ENCODE results near the gene SERINC2. TPM values are rescaled to one million over a fixed set of nuclear protein-coding genes. Genes with fewer than 3 reads are reported as not detected.
"Not testable (repeated sequence)": the region's sequence is repeated elsewhere in the genome, so short reads cannot be mapped to it uniquely, and the experiment has no call there.

Gene SERINC2
- total RNA-seq, 1 donor from 2014 or later, result 2.4 TPM

DNA sequence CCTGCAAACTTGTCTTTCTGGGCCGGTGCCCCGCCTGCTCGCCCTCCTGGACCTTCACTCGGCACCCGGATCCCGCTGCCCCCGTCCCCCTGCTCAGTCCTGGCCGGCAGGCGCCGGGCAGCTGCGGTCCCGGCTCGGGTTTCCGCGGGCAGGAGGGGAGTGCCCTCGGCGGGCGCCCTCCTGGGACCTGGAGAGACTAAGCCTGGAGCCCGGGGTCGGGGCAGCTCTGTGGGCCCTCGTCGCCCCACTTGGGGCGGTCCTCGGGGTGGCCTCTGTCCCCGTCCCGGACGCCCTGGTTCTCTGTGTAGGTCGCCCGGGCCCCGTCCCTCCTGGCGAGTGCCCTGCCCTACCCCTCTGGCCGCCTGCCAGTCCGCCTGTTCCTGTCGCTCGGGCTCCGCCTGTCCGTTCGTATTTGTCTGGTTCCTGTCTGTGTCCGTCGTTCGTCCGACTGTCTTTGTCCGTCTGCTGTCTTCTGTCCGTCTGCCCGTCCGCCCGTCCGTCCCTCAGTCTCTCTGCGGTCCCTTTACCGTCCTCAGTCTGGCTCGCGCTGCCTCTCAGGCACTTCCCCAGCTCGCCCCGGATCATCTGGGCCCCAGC is 490 bp downstream of the SERINC2 start:
- no peak for DNase-seq (ENCODE audit: low read depth, low spot score)

DNA sequence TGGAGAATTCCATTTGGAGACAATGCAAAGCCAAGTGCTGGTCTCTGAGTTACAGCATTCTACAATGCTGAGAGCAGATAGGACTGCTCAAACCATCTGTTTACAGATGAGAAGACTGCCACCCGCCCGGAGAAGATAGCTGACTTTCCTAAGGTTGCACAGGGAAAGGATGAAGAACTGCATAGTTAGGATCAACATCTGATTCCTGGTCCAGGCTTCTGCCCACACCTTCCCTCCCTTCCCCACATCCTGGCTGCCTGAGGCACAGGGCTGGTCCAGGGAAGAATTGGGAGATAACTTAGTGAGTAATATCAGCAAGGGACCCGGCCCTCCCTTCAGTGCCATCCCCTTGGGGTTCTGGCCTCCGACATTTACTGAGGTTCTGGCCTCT is 2.0 kb downstream of the SERINC2 start:
- no peak for DNase-seq (ENCODE audit: low read depth, low spot score)

DNA sequence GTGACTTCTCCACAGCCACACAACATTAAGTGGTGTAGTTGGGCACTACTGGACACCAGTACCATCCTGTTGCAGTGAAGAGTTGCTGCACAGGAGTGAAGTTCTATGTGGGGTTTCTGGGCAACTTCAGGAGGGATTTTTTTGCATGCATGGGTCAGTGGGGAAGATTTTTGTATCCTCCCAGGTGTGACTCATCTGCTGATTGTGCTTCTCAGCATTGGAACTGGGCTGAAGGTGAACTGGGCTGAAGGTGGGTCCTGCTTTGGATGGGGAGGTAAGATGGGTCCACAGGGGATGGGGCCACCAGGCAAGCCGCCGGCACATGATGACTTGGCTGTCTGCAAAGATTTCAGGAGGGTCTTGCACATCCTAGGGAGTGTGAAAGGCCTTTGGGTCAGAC is 2.6 kb downstream of the SERINC2 start:
- DNase-seq (ENCODE audit: low read depth, low spot score), result no peak

DNA sequence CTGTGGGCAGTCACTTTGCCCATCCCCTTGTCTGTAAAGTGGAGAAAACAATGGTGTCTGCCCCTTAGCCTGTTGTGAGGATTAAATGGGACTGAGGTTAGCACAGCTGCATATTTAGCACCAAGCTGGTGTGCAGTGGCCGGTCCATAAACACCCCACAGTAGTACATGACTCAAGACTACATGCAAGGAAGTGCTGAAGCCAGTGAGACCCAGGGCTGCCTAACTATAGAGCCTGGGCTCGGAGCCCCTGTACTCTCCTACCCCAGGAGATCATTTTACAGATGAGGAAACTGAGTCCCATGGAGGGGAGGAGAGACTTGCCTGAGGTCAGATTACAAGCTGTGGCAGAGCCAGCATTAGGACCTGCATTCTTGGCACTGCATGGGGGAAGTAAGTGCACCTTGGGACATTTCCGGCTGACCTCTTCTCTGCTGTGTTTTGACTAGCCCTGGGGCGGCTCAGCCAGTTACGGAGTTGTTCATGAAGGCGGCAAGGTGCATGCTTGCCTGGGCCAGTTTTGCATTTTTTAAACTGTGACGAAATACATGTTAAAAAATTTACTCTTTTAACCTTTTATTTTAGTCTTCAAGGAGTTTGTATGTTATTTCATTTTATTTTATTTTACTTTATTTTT is 3.2 kb downstream of the SERINC2 start:
- DNase-seq (ENCODE audit: low read depth, low spot score), result no peak

DNA sequence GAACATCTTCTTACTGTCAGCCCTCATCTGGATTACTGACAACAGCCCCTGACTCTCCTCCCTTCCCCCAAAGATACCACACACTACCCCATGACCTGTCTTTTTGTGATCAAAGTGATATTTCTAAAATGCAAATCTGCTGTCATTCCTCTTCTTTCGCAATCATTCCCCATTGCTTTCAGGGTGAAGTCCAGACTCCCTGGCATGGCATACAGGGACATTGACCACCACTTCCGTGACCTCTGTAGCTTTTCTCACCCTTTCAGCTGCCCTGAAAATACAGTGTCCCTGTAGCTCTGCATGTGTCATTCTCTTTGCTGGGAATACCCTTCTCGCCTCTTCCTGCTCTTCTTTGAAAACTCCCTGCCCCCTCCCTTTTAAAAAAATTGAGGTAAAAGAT is 4.1 kb downstream of the SERINC2 start:
- no peak for DNase-seq (ENCODE audit: low read depth, low spot score)

DNA sequence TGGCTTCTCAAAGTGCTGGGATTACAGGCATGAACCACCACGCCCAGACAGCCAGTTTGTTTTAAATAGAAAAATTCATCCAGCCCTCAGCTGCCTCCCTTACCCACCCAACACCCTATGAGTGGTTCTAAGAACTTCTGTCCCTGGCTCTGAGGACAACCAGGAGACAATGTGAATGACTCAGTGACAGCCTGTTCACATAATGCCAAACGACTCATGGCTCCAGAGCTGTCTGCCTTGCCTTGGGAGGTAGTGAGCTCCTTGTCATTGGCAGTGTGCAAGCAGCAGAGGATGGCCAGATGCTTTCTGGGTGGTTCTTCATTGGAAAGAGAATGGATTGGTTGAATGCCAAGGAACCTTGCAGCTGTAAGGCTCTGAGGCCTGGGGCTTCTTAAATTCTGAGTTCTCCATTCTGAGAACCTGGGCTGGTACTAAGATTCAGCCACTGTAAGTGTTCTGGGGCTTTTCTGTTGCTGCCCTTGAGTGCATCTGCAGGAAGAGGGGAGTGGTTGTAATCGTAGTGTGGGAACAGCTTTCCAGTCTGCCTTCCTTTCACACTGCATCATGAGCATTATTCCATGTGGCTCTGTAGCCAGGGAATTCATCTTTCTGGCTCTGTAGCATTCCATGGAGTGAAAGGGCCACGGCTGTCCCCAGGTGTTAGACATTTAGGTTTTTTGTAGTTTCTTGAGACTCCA is 5.8 kb downstream of the SERINC2 start:
- no peak for DNase-seq (ENCODE audit: low read depth, low spot score)

DNA sequence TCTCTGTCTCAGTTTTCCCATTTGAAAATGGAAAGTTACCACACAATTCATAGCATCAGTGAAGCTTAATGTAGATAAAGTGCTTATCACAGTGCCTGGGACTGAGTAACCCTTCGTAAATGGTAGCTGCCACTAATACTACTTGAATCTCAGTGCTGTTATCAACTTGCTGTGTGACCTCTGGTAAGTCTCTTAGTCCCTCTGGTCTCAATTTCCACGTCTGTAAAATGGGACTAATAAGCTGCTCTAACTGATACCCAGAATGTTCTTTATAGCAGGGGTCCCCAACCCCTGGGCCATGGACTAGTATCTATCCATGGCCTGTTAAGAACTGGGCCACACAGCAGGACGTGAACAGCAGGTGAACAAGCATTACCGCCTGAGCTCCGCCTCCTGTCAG is 7.7 kb downstream of the SERINC2 start:
- no peak for DNase-seq (ENCODE audit: low read depth, low spot score)

DNA sequence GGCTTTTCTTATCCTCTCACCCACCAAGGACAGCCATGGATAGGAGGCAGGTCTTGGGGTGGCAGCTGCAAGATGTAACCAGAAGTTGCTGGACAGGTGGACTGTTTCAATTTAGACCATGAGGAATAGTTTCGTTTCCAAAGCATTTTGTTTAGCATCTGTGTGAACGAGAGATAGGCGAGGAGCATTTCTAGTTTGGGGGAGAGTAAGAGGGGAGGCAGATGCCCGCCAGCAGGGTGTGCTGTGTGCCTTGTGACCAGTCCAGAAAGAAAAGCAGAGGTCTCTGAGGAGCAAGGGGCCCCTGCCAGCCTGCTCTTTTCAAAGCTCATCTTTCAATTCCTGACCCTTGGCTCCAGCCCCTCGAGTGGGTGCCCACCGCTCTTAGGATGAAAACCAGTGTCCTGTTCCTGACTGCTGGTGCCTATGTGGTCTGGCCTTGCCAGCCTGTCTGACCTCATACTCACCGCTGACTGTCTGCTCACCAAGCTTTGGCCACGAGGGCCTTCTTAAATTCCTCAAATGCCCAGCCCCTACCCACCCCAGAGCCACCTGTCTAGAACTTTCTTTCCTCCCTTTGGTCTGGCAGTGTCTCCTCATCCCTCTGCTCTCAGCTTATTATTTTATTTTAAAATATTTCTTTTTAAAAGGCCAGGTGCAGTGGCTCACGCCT is 8.5 kb downstream of the SERINC2 start:
- DNase-seq (ENCODE audit: low read depth, low spot score), result no peak

DNA sequence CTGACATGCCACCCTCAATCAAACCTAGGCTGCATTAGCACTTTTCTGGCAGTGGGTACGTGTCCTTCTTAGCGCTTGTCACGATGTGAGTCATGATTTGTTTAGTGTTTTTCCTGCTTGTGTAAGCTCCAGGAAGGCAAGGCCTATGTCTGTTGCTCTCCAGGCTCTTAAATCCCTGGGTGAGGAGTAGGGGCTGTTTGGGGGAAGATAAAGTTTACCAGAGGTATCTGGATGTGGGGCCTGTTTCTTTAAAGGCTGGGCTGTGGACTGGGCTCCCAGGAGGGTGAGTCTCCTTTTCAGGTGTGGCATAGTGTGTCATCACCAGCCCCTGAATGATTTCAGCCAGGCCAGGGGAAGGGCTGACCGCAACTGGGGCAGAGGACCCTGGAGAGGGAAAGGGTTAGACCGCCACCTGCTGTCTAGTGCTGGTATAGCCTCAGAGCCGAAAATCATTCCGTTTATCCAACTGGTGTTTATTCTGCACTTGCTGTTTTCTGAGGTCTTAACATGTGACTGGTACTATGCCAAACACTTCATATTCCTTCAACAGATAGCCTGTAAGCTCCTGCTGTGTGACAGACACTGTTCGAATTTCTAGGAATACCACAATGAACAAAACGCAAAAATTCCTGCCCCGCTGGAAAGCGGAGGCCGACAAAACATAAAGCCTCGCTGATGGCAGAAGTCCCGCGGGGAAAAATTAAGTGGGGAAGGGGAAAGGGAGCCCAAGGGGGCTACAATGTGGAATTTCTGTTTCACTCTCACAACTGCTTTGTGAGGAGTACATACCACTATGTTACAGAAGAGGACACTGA is 9.7 kb downstream of the SERINC2 start:
- DNase-seq (ENCODE audit: low read depth, low spot score), result peak; percentile 40

DNA sequence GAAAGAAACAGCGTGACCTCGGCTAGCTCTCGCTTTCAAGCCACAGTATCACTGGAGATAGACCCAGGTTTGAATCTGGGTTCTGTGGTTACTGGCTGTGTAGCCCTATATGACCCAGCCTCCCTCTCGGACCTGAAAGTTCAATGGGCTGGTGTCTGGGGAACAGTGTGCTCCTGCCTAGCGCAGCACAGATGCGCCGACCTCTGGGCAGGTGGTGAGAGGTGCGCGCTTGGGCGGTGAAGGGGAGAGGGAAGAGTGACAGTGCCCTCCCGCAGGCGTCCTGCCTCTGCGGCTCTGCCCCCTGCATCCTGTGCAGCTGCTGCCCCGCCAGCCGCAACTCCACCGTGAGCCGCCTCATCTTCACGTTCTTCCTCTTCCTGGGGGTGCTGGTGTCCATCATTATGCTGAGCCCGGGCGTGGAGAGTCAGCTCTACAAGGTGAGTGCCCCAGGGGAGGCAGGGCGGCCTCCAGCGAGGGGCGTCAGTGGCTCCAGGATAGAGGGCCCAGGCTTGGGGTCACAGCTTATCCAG is 10.5 kb downstream of the SERINC2 start:
- no peak for DNase-seq (ENCODE audit: low read depth, low spot score)

DNA sequence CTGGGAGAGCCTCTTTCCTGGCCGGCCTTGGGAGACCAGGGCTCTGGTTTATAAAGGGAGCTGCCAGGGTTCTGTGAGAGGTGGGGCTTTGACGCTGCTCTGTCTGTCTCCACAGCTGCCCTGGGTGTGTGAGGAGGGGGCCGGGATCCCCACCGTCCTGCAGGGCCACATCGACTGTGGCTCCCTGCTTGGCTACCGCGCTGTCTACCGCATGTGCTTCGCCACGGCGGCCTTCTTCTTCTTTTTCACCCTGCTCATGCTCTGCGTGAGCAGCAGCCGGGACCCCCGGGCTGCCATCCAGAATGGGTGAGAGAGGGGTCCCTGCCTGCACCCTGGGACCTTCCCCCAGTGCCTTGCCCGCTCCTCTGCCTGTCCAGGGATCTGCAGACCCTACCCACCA is 11.6 kb downstream of the SERINC2 start:
- no peak for DNase-seq (ENCODE audit: low read depth, low spot score)

DNA sequence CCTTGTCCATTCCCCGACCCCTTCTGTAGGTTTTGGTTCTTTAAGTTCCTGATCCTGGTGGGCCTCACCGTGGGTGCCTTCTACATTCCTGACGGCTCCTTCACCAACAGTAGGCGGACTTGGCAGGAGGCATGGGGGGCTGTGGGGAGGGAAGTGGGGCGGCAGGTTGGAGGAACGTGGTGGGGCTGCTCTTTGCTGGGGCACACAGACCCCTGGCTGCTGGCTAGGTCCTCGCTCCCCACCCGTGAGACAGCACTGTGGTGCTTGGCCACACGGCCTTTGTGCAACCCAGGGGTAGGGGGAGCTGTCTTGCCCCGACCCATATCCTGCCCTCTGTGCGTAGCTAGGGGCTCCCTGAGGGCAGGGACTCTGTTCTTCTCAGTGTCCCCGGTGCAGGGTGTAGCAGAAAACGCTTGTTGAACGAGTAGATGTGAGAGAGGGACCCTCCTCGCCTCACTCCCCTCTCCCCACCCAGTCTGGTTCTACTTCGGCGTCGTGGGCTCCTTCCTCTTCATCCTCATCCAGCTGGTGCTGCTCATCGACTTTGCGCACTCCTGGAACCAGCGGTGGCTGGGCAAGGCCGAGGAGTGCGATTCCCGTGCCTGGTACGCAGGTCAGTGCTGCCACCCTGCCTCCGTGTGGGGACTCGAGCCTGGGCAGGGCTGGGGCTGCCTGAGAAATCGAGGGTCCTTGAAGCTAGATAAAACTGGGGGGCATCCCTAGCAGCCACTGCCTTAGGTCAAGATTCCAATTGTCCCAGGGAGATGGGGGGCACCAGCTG is 12.5 kb downstream of the SERINC2 start:
- DNase-seq (ENCODE audit: low read depth, low spot score), result no peak

DNA sequence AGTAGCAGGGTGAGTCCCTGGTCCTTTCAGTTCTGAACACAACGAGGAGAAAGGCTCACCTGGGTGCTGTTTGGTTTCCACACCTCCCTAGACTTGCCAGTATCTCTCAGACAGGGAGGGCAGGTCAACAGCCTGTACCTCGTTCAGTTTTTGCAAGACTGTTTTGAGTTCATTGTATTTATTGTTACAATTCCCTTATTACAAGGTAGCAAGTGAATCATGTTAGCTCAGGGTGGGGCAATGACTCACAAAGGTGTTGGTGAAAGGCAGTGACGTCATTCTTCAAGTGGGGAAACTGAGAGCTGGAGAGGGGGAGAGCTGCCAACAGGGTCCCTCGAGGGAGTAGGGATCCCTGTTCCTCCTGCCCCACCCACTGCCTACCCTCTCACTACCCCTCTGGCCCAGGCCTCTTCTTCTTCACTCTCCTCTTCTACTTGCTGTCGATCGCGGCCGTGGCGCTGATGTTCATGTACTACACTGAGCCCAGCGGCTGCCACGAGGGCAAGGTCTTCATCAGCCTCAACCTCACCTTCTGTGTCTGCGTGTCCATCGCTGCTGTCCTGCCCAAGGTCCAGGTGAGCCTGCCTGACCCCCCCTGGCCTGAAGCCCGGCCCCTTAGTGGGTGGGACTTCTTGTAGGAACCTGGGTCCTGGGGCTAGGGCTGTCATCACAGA is 13.4 kb downstream of the SERINC2 start:
- no peak for DNase-seq (ENCODE audit: low read depth, low spot score)

DNA sequence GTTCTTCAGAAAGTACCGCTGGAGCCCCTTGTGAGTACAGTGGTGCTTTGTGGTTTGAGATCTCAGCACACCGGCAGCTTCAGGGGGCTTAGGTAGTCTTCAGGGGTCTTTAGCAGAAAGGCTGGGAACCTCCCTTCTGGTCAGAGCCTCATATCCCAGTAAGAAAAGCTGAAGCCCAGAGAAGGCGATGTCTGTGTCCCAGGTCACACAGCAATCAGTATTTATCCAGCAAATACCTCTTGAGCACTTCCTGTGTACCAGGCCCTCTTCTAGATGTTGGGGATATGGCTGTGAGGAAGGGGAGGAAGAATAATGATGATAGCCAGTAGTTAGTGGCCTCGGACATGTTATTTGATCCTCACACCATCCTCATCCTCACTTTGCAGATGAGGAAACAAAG is 14.3 kb downstream of the SERINC2 start:
- no peak for DNase-seq (ENCODE audit: low read depth, low spot score)

DNA sequence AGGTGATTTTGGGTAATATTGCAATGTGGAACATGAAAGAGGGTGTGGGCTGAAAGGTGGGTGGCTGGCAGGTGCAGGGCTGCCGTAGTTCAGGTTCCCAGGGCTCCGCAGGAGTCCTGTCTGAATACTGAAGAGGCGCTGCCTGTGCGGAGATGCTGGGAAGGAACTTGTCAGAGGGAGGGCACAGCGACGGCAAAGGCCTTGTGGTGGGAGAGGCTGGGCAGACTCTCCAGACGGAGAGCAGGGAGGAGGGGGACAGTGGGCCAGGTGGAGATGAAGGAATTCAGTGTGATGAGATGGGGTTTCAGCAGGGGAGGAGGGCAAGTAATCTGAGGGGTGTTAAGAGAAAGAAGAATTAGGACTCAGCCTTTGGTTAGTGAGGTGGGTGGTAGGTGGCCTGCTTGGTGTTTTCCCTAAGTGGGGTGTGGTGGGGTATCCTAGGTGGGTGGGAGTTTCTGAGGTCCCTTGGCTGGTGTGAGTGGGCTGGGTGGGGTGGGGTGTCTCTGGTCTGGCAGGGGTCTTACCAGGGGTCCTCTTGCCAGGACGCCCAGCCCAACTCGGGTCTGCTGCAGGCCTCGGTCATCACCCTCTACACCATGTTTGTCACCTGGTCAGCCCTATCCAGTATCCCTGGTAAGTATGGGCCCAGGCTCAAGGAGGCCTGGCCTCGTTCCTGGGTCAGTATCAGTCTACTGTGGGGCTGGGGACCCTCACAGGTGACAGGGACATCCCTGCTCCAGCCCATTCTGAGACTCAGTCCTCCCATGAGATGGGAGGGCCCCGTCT is 15.6 kb downstream of the SERINC2 start:
- no peak for DNase-seq (ENCODE audit: low read depth, low spot score)

DNA sequence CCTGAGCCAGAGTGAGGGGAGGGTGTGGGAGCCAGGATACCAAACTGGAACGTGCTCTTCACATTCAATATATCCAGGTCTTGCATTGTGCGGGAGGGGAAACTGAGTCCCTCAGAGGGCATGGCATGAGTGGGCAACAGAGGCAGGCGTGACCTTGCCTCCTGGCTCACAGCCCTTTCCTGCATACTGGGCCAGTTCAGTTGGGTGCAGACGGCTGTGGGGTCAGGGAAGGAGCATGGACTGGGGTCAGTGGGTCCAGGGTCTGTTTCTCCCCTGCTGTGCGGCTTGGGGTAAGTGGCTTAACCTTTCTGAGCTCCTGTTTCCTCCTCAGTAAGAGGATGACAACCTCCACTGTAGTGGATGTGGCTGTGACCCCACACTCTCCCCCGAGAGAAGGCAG is 16.6 kb downstream of the SERINC2 start:
- DNase-seq (ENCODE audit: low read depth, low spot score), result no peak

DNA sequence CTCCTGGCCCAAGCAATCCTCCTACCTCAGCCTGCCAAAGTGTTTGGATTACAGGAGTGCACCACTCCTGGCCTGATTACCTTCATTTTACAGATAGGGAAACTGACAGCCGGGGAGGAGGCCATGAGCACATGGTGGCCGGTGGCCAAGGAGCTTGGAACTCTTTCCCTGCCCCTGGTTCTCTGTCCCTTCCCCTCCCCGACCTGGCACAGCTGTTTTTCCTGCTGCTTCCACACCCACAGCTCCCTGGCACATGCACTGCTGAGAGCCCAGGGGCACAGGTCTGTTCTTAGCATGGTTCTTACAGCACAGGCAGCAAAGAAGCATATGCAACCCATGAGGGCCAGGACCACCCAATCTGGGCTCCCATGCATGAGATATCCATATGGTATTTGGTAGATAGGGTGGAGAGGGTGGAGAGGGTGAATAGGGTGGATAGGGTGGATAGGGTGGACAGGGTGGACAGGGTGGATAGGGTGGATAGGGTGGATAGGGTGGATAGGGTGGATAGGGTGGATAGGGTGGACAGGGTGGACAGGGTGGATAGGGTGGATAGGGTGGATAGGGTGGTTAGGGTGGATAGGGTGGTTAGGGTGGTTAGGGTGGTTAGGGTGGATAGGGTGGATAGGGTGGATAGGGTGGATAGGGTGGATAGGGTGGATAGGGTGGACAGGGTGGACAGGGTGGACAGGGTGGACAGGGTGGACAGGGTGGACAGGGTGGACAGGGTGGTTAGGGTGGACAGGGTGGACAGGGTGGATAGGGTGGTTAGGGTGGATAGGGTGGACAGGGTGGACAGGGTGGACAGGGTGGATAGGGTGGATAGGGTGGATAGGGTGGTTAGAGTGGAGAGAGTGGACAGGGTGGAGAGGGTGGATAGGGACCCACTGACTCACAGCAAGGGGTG is 18.6 kb downstream of the SERINC2 start:
- not testable (repeated sequence) for DNase-seq (ENCODE audit: low read depth, low spot score)
